ENCODE data around the gene HAUS3.

Gene HAUS3

GRCh38 chr4:2251795-2252529 is 10.0 kb upstream of the HAUS3 start:
- ATAC-seq: no peak
- TF ChIP-seq BACH2 (CRISPR knock-in tag; IDR thresholded peaks at IDR 0.05; ENCODE audit: borderline replicate concordance) (no peak), ZNF8 (CRISPR knock-in tag; IDR thresholded peaks at IDR 0.05) (no peak), CSRNP3 (CRISPR knock-in tag; IDR thresholded peaks at IDR 0.05) (no peak), ESRRG (CRISPR knock-in tag; IDR thresholded peaks at IDR 0.05) (no peak), ZFP30 (CRISPR knock-in tag; IDR thresholded peaks at IDR 0.05) (no peak), TCF4 (CRISPR knock-in tag; IDR thresholded peaks at IDR 0.05; ENCODE audit: borderline replicate concordance) (no peak), ZFP3 (CRISPR knock-in tag; IDR thresholded peaks at IDR 0.05) (no peak), ARNTL (CRISPR knock-in tag; IDR thresholded peaks at IDR 0.05; ENCODE audit: borderline replicate concordance, low read depth) (no peak), ISL1 (CRISPR knock-in tag; IDR thresholded peaks at IDR 0.05) (no peak), CREB5 (CRISPR knock-in tag; IDR thresholded peaks at IDR 0.05; ENCODE audit: low read depth) (no peak), TSHZ2 (CRISPR knock-in tag; IDR thresholded peaks at IDR 0.05) (no peak), GLIS3 (CRISPR knock-in tag; IDR thresholded peaks at IDR 0.05) (no peak), ZC3H10 (CRISPR knock-in tag; IDR thresholded peaks at IDR 0.05) (no peak)
- TF ChIP-seq, protein P1, sequence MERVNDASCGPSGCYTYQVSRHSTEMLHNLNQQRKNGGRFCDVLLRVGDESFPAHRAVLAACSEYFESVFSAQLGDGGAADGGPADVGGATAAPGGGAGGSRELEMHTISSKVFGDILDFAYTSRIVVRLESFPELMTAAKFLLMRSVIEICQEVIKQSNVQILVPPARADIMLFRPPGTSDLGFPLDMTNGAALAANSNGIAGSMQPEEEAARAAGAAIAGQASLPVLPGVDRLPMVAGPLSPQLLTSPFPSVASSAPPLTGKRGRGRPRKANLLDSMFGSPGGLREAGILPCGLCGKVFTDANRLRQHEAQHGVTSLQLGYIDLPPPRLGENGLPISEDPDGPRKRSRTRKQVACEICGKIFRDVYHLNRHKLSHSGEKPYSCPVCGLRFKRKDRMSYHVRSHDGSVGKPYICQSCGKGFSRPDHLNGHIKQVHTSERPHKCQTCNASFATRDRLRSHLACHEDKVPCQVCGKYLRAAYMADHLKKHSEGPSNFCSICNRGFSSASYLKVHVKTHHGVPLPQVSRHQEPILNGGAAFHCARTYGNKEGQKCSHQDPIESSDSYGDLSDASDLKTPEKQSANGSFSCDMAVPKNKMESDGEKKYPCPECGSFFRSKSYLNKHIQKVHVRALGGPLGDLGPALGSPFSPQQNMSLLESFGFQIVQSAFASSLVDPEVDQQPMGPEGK (CRISPR knock-in tag; IDR thresholded peaks at IDR 0.05; ENCODE audit: borderline replicate concordance): no peak

DNA sequence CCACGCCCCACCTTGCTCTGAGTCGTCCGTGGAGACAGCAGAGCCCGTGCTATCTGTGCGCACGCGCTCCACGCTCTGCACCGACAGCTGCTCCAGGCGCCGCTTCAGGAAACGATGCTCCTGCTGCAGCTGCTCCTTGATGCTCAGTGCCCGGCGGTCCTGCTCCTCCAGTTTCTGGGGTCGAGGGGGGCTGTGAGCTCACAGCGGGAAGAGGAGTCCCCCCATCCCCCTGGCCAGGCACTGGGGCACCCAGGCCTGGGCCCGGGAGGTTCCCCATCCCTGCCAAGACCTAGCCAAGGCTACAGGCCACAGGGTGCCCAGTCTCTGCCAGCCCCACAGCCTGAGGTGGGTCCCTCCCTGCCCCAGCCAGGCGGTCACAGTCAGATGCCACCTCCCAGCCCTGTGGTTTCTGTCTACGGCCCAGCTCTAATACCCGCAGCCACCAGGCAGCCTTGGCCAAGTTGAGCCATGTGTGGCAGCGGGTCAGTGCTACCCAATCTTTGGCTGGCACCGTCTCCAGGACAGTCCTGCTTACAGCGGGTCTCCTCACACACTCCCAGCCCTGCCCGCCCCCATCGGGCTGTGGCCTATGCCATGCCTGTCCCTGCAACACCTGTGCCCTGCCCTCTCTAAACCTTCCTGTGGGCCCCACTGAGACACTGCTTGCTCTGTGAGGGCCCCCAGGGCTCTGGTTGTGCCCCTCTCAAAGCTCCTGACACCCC is 9.3 kb upstream of the HAUS3 start:
- no peak for ATAC-seq
- TF ChIP-seq ISL1 (CRISPR knock-in tag; IDR thresholded peaks at IDR 0.05): no peak
- no peak for TF ChIP-seq ZNF565 (CRISPR knock-in tag; conservative IDR thresholded peaks at IDR 0.05; ENCODE audit: low read depth)
- no peak for TF ChIP-seq OSR1 (CRISPR knock-in tag; IDR thresholded peaks at IDR 0.05)
- no peak for TF ChIP-seq TOX (CRISPR knock-in tag; IDR thresholded peaks at IDR 0.05; ENCODE audit: borderline replicate concordance)
- TF ChIP-seq PPARA (CRISPR knock-in tag; IDR thresholded peaks at IDR 0.05; ENCODE audit: borderline replicate concordance): no peak
- no peak for TF ChIP-seq TCF4 (CRISPR knock-in tag; IDR thresholded peaks at IDR 0.05; ENCODE audit: borderline replicate concordance)
- no peak for TF ChIP-seq SNAI2 (CRISPR knock-in tag; IDR thresholded peaks at IDR 0.05)
- no peak for TF ChIP-seq CREB5 (CRISPR knock-in tag; IDR thresholded peaks at IDR 0.05; ENCODE audit: low read depth)
- no peak for TF ChIP-seq ARNTL (CRISPR knock-in tag; IDR thresholded peaks at IDR 0.05; ENCODE audit: borderline replicate concordance, low read depth)
- no peak for TF ChIP-seq TSHZ2 (CRISPR knock-in tag; IDR thresholded peaks at IDR 0.05)
- TF ChIP-seq ZFP3 (CRISPR knock-in tag; IDR thresholded peaks at IDR 0.05): no peak
- TF ChIP-seq ZNF8 (CRISPR knock-in tag; IDR thresholded peaks at IDR 0.05): no peak
- no peak for TF ChIP-seq ZNF70 (CRISPR knock-in tag; IDR thresholded peaks at IDR 0.05)
- TF ChIP-seq RARB (CRISPR knock-in tag; IDR thresholded peaks at IDR 0.05): no peak
- TF ChIP-seq CSRNP3 (CRISPR knock-in tag; IDR thresholded peaks at IDR 0.05): no peak
- no peak for TF ChIP-seq CSDC2 (CRISPR knock-in tag; IDR thresholded peaks at IDR 0.05)
- TF ChIP-seq POU6F1 (CRISPR knock-in tag; IDR thresholded peaks at IDR 0.05; ENCODE audit: borderline replicate concordance, low read depth): no peak

Data from SK-N-SH treated with all-trans-retinoic acid at 6 μM for 48 hours (cell line).